MM.1S (cell line): ENCODE measurements around the gene LEUTX.

Experiments
- EZH2 ChIP-seq: fragments of 300-600 bp; sonication (generic); optimal IDR thresholded peaks from 2 replicates; pipeline ENCODE3; 2017; ENCODE audit warnings: low read depth, mild to moderate bottlenecking, antibody characterized with exemption, low read length, mixed read lengths
- EZH2phosphoT487 ChIP-seq: fragments of 300-600 bp; sonication (generic); IDR thresholded peaks from 2 replicates; pipeline ENCODE4 v1.6.1; 2018; ENCODE audit warnings: antibody characterized with exemption, low read length

- TF ChIP-seq EZH2: no peak
- TF ChIP-seq EZH2phosphoT487: no peak
Observed at GRCh38 chr19:39802958-39803357, 24.3 kb downstream of the LEUTX start.
